HG02884 (cell line): ENCODE data around the gene STAP2.

Experiments used
- ATAC-seq: cut with Tn5 transposase; IDR thresholded peaks from one replicate; pipeline ENCODE4 v1.9.1; 2021; ENCODE audit warnings: mild to moderate bottlenecking, moderate library complexity; ENCODE audit not compliant: unreplicated experiment

STAP2 gene

GRCh38 chr19:4338441-4339355, at the start of gene STAP2:
TSS of gene STAP2 (minus strand) at chr19:4338827. CDS start at chr19:4338753, 74 bp downstream.
- no peak for ATAC-seq

GRCh38 chr19:4386041-4386782, 47.6 kb upstream of the STAP2 start:
- no peak for ATAC-seq

- ATAC-seq = no peak
Measured at GRCh38 chr19:4385291-4386040, 46.8 kb upstream of the STAP2 start.

- no peak for ATAC-seq
Measured at GRCh38 chr19:4380254-4380727, 41.7 kb upstream of the STAP2 start.

- no peak for ATAC-seq
Measured at GRCh38 chr19:4379383-4380253, 41.0 kb upstream of the STAP2 start.

- ATAC-seq = no peak
Measured at GRCh38 chr19:4378886-4379285, 40.3 kb upstream of the STAP2 start.

- no peak for ATAC-seq
Measured at GRCh38 chr19:4376991-4377781, 38.6 kb upstream of the STAP2 start.

- no peak for ATAC-seq
Measured at GRCh38 chr19:4376671-4376990, 38.0 kb upstream of the STAP2 start.

- ATAC-seq = no peak
Measured at GRCh38 chr19:4376028-4376670, 37.5 kb upstream of the STAP2 start.

GRCh38 chr19:4375164-4376027, 36.8 kb upstream of the STAP2 start:
- no peak for ATAC-seq

- no peak for ATAC-seq
Measured at GRCh38 chr19:4374498-4375163, 36.0 kb upstream of the STAP2 start.

GRCh38 chr19:4373601-4374497, 35.2 kb upstream of the STAP2 start:
- no peak for ATAC-seq

GRCh38 chr19:4373013-4373367, 34.4 kb upstream of the STAP2 start:
- ATAC-seq = no peak

GRCh38 chr19:4372165-4373012, 33.8 kb upstream of the STAP2 start:
- no peak for ATAC-seq

- ATAC-seq = no peak
Measured at GRCh38 chr19:4371247-4372164, 32.9 kb upstream of the STAP2 start.
